SK-N-SH (cell line): ENCODE measurements around the gene NPIPA1. TPM values are rescaled to one million over a fixed set of nuclear protein-coding genes. Genes with fewer than 3 reads are reported as not detected.
"Not testable (repeated sequence)": the region's sequence is repeated elsewhere in the genome, so short reads cannot be mapped to it uniquely, and the experiment has no call there.

Source experiments
- CTCF ChIA-PET: fragments of 300-600, 350-600 bp; formaldehyde crosslinking; extraction: SDS; loops from one replicate; lab custom pipeline; 2021; lab: Yijun Ruan, JAX
- POLR2A ChIA-PET: fragments of 350-600 bp; sonication (Branson Sonifier 250); formaldehyde crosslinking; extraction: SDS; loops from one replicate; lab custom pipeline; 2020; ENCODE audit warnings: antibody characterized with exemption, inconsistent platforms; lab: Yijun Ruan, JAX
- DNase-seq: peaks from one replicate; pipeline ENCODE4 v3.0.0; 2012
- H2AFZ ChIP-seq: fragments of 200-600 bp; sonication (generic); 2 replicates; pipeline ENCODE4 v1.8.1; 2016; ENCODE audit warnings: antibody characterized with exemption, mild to moderate bottlenecking, low read depth
- H3F3A ChIP-seq: fragments of 200-600 bp; sonication (generic); replicated peaks from 2 replicates; pipeline ENCODE3; 2016; ENCODE audit warnings: antibody characterized with exemption, mild to moderate bottlenecking; ENCODE audit not compliant: insufficient read depth
- H3K27ac ChIP-seq, 2 experiments: fragments of 200-500 bp in 1 of 2; fragments of 200-600 bp in 1 of 2; sonication (Bioruptor generic) in 1 of 2; sonication (generic), shearing (Covaris generic) in 1 of 2; 2 replicates each; pipeline versions ENCODE4 v1.5.1 to v1.6.1; 2014 to 2016; ENCODE audit warnings: low read depth in 2 of 2, inconsistent platforms in 1 of 2, low read length in 1 of 2, mild to moderate bottlenecking in 1 of 2, mixed read lengths in 1 of 2
- H3K27me3 ChIP-seq: fragments of 200-600 bp; sonication (generic), shearing (Covaris generic); 2 replicates; pipeline ENCODE4 v1.6.1; 2016; ENCODE audit warnings: mixed run types; ENCODE audit not compliant: insufficient read depth
- H3K36me3 ChIP-seq, 2 experiments: fragments of 200-500 bp in 1 of 2; fragments of 200-600 bp in 1 of 2; sonication (Bioruptor generic) in 1 of 2; sonication (generic) in 1 of 2; replicated peaks in 1 of 2; 2 replicates each; pipeline versions ENCODE3 to v1.5.1; 2014 to 2016; ENCODE audit warnings: low read length in 1 of 2, mild to moderate bottlenecking in 1 of 2; ENCODE audit not compliant: insufficient read depth in 2 of 2, control insufficient read depth in 1 of 2
- H3K4me1 ChIP-seq, 2 experiments: fragments of 200-500 bp in 1 of 2; fragments of 200-600 bp in 1 of 2; sonication (Bioruptor generic) in 1 of 2; sonication (generic), shearing (Covaris generic) in 1 of 2; 2 replicates each; pipeline versions ENCODE4 v1.5.1 to v1.6.1; 2014 to 2016; ENCODE audit warnings: low read depth in 1 of 2, low read length in 1 of 2, mixed run types in 1 of 2; ENCODE audit not compliant: insufficient read depth in 2 of 2, control insufficient read depth in 1 of 2
- H3K4me2 ChIP-seq: fragments of 200-600 bp; sonication (generic), shearing (Covaris generic); 2 replicates; pipeline ENCODE4 v1.6.1; 2017; ENCODE audit warnings: mixed run types
- H3K4me3 ChIP-seq, 2 experiments: fragments of 200-500 bp in 1 of 2; fragments of 200-600 bp in 1 of 2; sonication (Bioruptor generic) in 1 of 2; sonication (generic), shearing (Covaris generic) in 1 of 2; 2 replicates each; pipeline versions ENCODE4 v1.5.1 to v1.8.1; 2014 to 2016; ENCODE audit warnings: low read depth in 2 of 2, inconsistent platforms in 1 of 2, low read length in 1 of 2, mild to moderate bottlenecking in 1 of 2, mixed read lengths in 1 of 2, moderate library complexity in 1 of 2
- H3K79me2 ChIP-seq: fragments of 200-600 bp; sonication (generic); 2 replicates; pipeline ENCODE4 v1.8.1; 2017; ENCODE audit warnings: mild to moderate bottlenecking; ENCODE audit not compliant: insufficient read depth
- H3K9ac ChIP-seq: fragments of 200-600 bp; sonication (generic); 2 replicates; pipeline ENCODE4 v1.6.1; 2017; ENCODE audit warnings: mixed run types
- H3K9me2 ChIP-seq: fragments of 200-600 bp; sonication (generic); 2 replicates; pipeline ENCODE4 v1.6.1; 2017; ENCODE audit warnings: mixed run types
- H3K9me3 ChIP-seq: fragments of 200-600 bp; sonication (generic); 2 replicates; pipeline ENCODE4 v1.6.1; 2017; ENCODE audit warnings: mixed run types, mild to moderate bottlenecking, moderate library complexity
- H4K20me1 ChIP-seq: fragments of 200-600 bp; sonication (generic); 2 replicates; pipeline ENCODE4 v1.6.1; 2017; ENCODE audit warnings: mild to moderate bottlenecking, mixed run types; ENCODE audit not compliant: insufficient read depth
- whole genome bisulfite sequencing: methylation state at CpG from one replicate; pipeline ENCODE4 v1.1.6; 2017; ENCODE audit warnings: low lambda C conversion rate; 5-methylcytosine and 5-hydroxymethylcytosine counted together
- polyA plus RNA-seq, 3 experiments: library from polyadenylated mRNA; depleted of rRNA; stranded (reverse); fragments of >200 nt; gene quantifications; 2 replicates each; pipeline ENCODE4 v1.2.3, GENCODE V29; 2012

NPIPA1 gene
- polyA plus RNA-seq, 1 of the 3 experiments (the other 2 are of a cell fraction) = 66.7 TPM

GRCh38 chr16:14919837-14920600 is 17.2 kb upstream of the NPIPA1 start:
- H3K27me3 ChIP-seq, H3K79me2 ChIP-seq, POLR2A ChIA-PET, CTCF ChIA-PET, H4K20me1 ChIP-seq, H3K27ac ChIP-seq, H2AFZ ChIP-seq, H3F3A ChIP-seq, DNase-seq, H3K9ac ChIP-seq, H3K4me2 ChIP-seq, H3K9me3 ChIP-seq, H3K36me3 ChIP-seq, H3K4me3 ChIP-seq, H3K4me1 ChIP-seq, H3K9me2 ChIP-seq: not testable (repeated sequence)
- WGBS = 92% methylated on average over 5 of the region's 41 CpGs

- H4K20me1 ChIP-seq, H3K4me1 ChIP-seq, H2AFZ ChIP-seq, H3K9me3 ChIP-seq, H3K79me2 ChIP-seq, H3K4me2 ChIP-seq, H3K9me2 ChIP-seq, POLR2A ChIA-PET, H3K36me3 ChIP-seq, CTCF ChIA-PET, H3K4me3 ChIP-seq, H3F3A ChIP-seq, H3K9ac ChIP-seq, H3K27ac ChIP-seq, DNase-seq, H3K27me3 ChIP-seq: not testable (repeated sequence)
- no CpG with 5 or more reads among the region's 27 CpGs for WGBS
Measured at GRCh38 chr16:14922285-14922684, 15.0 kb upstream of the NPIPA1 start.

GRCh38 chr16:14922968-14923367 is 14.3 kb upstream of the NPIPA1 start:
- DNase-seq, H4K20me1 ChIP-seq, H3K4me3 ChIP-seq, H3K9ac ChIP-seq, H3K36me3 ChIP-seq, H2AFZ ChIP-seq, CTCF ChIA-PET, POLR2A ChIA-PET, H3K4me1 ChIP-seq, H3F3A ChIP-seq, H3K27ac ChIP-seq, H3K79me2 ChIP-seq, H3K9me2 ChIP-seq, H3K9me3 ChIP-seq, H3K4me2 ChIP-seq, H3K27me3 ChIP-seq: not testable (repeated sequence)
- WGBS = 100% methylated on average over 1 of the region's 16 CpGs

GRCh38 chr16:14923394-14924088 is 13.7 kb upstream of the NPIPA1 start:
- H3K36me3 ChIP-seq, POLR2A ChIA-PET, H3K9ac ChIP-seq, H3K4me2 ChIP-seq, H4K20me1 ChIP-seq, H3K9me3 ChIP-seq, H3K4me3 ChIP-seq, H3K79me2 ChIP-seq, DNase-seq, H3K9me2 ChIP-seq, H3K27ac ChIP-seq, H3K27me3 ChIP-seq, H2AFZ ChIP-seq, H3F3A ChIP-seq, CTCF ChIA-PET, H3K4me1 ChIP-seq: not testable (repeated sequence)
- no CpG with 5 or more reads among the region's 31 CpGs for WGBS

GRCh38 chr16:14924359-14924758 is 12.9 kb upstream of the NPIPA1 start:
- H3K9me3 ChIP-seq, H3K4me2 ChIP-seq, H3K4me1 ChIP-seq, H3K27me3 ChIP-seq, H3K27ac ChIP-seq, H4K20me1 ChIP-seq, H3K36me3 ChIP-seq, DNase-seq, H3K79me2 ChIP-seq, H2AFZ ChIP-seq, H3F3A ChIP-seq, H3K9ac ChIP-seq, H3K4me3 ChIP-seq, POLR2A ChIA-PET, H3K9me2 ChIP-seq, CTCF ChIA-PET: not testable (repeated sequence)
- WGBS = no CpG with 5 or more reads among the region's 17 CpGs

- H3F3A ChIP-seq, CTCF ChIA-PET, DNase-seq, POLR2A ChIA-PET, H3K4me1 ChIP-seq, H3K36me3 ChIP-seq, H3K9ac ChIP-seq, H3K27ac ChIP-seq, H3K4me3 ChIP-seq, H4K20me1 ChIP-seq, H2AFZ ChIP-seq, H3K27me3 ChIP-seq, H3K9me2 ChIP-seq, H3K9me3 ChIP-seq, H3K79me2 ChIP-seq, H3K4me2 ChIP-seq: not testable (repeated sequence)
- WGBS = 80% methylated on average over 1 of the region's 18 CpGs
Measured at GRCh38 chr16:14924982-14925381, 12.3 kb upstream of the NPIPA1 start.
